Transverse colon (tissue), 4 donors: Measurements from ENCODE around the gene TCP11. TPM values are rescaled to one million over a fixed set of nuclear protein-coding genes. Genes with fewer than 3 reads are reported as not detected.
A peak's percentile ranks its signal among the peaks of the same experiment; 100 is the strongest.
"Not testable (repeated sequence)": the region's sequence is repeated elsewhere in the genome, so short reads cannot be mapped to it uniquely, and the experiment has no call there.

ENCODE experiments used
- DNase-seq: peaks from one replicate; pipeline ENCODE4 v3.0.0-alpha.2; 2019
- H3K27ac ChIP-seq, 4 donors: fragments of 200-600 bp; sonication (generic); 2 replicates each; pipeline ENCODE4 v1.5.1; 2016 to 2018; ENCODE audit warnings: inconsistent platforms in 4 of 4
- H3K27me3 ChIP-seq: fragments of 200-600 bp; sonication (generic); 2 replicates; pipeline ENCODE4 v1.5.1; 2017; ENCODE audit warnings: inconsistent platforms
- H3K36me3 ChIP-seq, 4 donors: fragments of 200-600 bp; sonication (generic); 2 replicates each; pipeline ENCODE4 v1.5.1; 2017 to 2019; ENCODE audit warnings: inconsistent platforms in 4 of 4
- H3K4me1 ChIP-seq, 4 donors: fragments of 200-600 bp; sonication (generic); 2 replicates each; pipeline ENCODE4 v1.5.1; 2017 to 2020; ENCODE audit warnings: inconsistent platforms in 4 of 4
- H3K4me3 ChIP-seq, 4 donors: fragments of 200-600 bp; sonication (generic); 1 replicate in 1 of 4; 2 replicates in 3 of 4; pipeline versions ENCODE4 v1.5.1 to v1.6.1; 2017 to 2019; ENCODE audit warnings: inconsistent platforms in 4 of 4
- H3K9me3 ChIP-seq, 2 donors: fragments of 200-600 bp; sonication (generic); 2 replicates each; pipeline ENCODE4 v1.5.1; 2017 to 2019; ENCODE audit warnings: inconsistent platforms in 2 of 2
- EP300 ChIP-seq: sonication (generic); formaldehyde crosslinking; IDR thresholded peaks from one replicate; pipeline ENCODE4 v1.6.1; 2017; ENCODE audit warnings: antibody characterized with exemption, low read depth
- POLR2A ChIP-seq: fragments of 450-650 bp; IDR thresholded peaks from one replicate; pipeline ENCODE4 v1.6.1; 2016; ENCODE audit warnings: antibody characterized with exemption, mild to moderate bottlenecking, moderate library complexity
- POLR2AphosphoS5 ChIP-seq, 3 donors: sonication (generic); formaldehyde crosslinking; IDR thresholded peaks; one replicate each; pipeline ENCODE4 v1.6.1; 2016; ENCODE audit warnings: antibody characterized with exemption in 3 of 3
- WGBS, 2 donors: methylation state at CpG; one replicate each; pipeline ENCODE4 v1.1.5; 2018; ENCODE audit warnings: low coverage in 1 of 2; 5-methylcytosine and 5-hydroxymethylcytosine counted together
- in situ Hi-C, 4 donors: fragments of 200-750 bp; cut with MboI; loops; one replicate each; pipeline versions ENCODE4 v1.15.0 to v1.15.1; 2017; ENCODE audit warnings: low sequenced_read_pairs in 3 of 4, low pct_ligation_motif_present in 1 of 4, low pct_unique_long_range_greater_than_20kb in 1 of 4
- intact Hi-C: fragments of 100-400 bp; cut with DNase I; formaldehyde crosslinking; loops from one replicate; pipeline ENCODE4 v1.15.1; 2023; ENCODE audit warnings: low total_unique reads
- total RNA-seq, 4 donors: library from RNA; depleted of rRNA; stranded (reverse); fragments of >200 nt; gene quantifications; one replicate each; pipeline ENCODE4 v1.1.0, GENCODE V29; 2016
- TF ChIP-seq, protein P1 (sequence below), 5 experiments: fragments of 200-600 bp in 3 of 5; fragments of 450-650 bp in 2 of 5; sonication (generic) in 3 of 5; IDR thresholded peaks; 1 replicate in 2 of 5; 2 replicates in 3 of 5; pipeline ENCODE4 v1.5.1; 2016 to 2017; ENCODE audit warnings: antibody characterized with exemption in 5 of 5, inconsistent platforms in 3 of 5, mild to moderate bottlenecking in 2 of 5, moderate library complexity in 1 of 5

The TCP11 gene
- total RNA-seq, 4 donors from 2014 or later, result 0.96 TPM; not detected in 3

DNA sequence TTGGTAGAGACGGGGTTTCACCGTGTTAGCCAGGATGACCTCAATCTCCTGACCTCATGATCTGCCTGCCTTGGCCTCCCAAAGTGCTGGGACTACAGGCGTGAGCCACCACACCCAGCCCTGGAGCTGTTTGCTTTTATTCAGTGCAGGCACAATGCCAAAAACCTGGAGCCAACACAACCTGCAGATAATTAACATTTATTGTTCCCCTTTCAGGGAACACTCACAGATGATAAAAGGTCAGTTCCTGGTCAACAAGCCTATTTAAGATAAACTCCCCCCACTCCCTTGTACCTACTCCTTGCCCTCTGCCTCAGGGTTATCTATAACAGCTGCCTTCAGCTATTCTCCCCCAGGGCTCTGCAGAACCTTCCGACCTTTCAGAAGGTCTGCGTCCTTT, 33.4 kb downstream of the TCP11 start:
- H3K4me1 ChIP-seq, H3K36me3 ChIP-seq, H3K27me3 ChIP-seq, H3K4me3 ChIP-seq, H3K9me3 ChIP-seq, in situ Hi-C loops, intact Hi-C loops: not testable (repeated sequence)
- peak overlapping the region; percentile 30 to 77 (median 66) for H3K27ac ChIP-seq
- 33 to 52% methylated on average over 5 of the region's 5 CpGs for WGBS, 2 donors
- peak in 2 of 3 donors; percentile 39 to 47 for TF ChIP-seq POLR2AphosphoS5 (IDR thresholded peaks at IDR 0.05)
- peak; percentile 78 for DNase-seq

DNA sequence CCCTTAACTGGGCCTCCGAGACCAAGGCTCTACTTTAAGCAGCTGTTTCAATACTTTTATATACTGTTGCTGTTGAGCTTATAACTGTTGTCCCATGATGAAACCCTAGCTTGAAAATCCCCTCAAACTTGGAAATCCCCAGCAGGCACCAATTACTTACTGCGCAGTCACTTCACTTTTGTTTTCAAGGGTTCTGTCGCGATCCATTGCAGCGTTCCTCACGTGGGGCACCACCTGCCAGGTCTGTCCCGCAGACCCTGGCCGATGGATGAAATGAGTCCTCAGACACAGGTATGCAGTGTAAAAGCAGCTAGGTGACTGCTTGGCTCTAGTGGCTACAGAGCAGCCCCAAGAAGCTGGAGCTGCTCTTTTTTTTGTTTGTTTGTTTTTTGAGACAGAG, 33.9 kb downstream of the TCP11 start:
- H3K4me1 ChIP-seq, H3K4me3 ChIP-seq, DNase-seq, H3K27me3 ChIP-seq, intact Hi-C loops, H3K9me3 ChIP-seq, H3K36me3 ChIP-seq, in situ Hi-C loops: not testable (repeated sequence)
- 77 to 82% methylated on average over 1 to 8 of the region's 8 CpGs for WGBS, 2 donors
- peak overlapping the region in 2 of 4 donors; percentile 32 to 77 for H3K27ac ChIP-seq

DNA sequence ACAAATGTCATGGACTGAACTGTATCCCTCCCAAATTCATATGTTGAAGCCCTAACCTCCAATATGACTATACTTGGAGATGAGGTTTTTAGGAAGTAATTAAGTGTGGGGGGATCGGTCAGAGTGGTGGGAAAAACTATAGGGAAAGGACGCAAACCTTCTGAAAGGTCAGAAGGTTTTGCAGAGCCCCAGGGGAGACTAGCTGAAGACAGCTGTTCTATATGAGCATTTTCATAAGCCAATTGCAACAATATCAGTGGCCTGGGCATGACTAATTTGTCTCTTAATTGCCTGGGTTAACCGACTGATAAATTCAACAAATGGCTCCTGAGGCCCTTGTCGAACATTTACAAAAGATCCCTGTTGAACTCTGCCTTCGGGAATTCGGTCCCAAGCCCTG, 35.1 kb downstream of the TCP11 start:
- DNase-seq, H3K36me3 ChIP-seq, H3K9me3 ChIP-seq, H3K27ac ChIP-seq, H3K27me3 ChIP-seq, in situ Hi-C loops, H3K4me1 ChIP-seq, intact Hi-C loops, H3K4me3 ChIP-seq: not testable (repeated sequence)
- WGBS, 2 donors, result 83 to 90% methylated on average over 1 to 6 of the region's 6 CpGs

DNA sequence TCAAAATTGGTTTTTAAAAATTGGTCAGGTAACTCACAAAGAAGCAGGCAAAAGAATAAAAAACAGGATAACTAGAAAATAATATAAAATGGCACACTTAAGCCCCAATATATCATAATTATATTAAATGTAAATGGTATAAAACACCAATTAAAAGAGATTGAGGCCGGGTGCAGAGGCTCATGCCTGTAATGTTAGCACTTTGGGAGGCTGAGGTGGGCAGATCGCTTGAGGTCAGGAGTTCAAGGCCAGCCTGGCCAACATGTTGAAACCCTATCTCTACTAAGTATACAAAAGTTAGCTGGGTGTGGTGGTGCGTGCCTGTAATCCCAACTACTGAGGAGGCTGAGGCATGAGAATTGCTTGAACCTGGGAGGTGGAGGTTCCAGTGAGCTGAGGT, 36.1 kb downstream of the TCP11 start:
- DNase-seq, result no peak
- in situ Hi-C loops (no loop called here), intact Hi-C loops (no loop called here)
- Histone ChIP-seq H3K36me3 (no peaks in the 10 kb centered on the region), H3K27ac (no peak overlapping the region), H3K4me1 (peaks cover 0 to 10% (median 3%) of the 10 kb centered on the region in 4 donors), H3K4me3 (no peak overlapping the region), H3K27me3 (no peaks in the 10 kb centered on the region), H3K9me3 (no peaks in the 10 kb centered on the region)
- TF ChIP-seq EP300, result no peak
- no peak for TF ChIP-seq POLR2AphosphoS5 (IDR thresholded peaks at IDR 0.05)
- no peak for TF ChIP-seq POLR2A
- 90 to 96% methylated on average over 3 of the region's 3 CpGs for WGBS, 2 donors

DNA sequence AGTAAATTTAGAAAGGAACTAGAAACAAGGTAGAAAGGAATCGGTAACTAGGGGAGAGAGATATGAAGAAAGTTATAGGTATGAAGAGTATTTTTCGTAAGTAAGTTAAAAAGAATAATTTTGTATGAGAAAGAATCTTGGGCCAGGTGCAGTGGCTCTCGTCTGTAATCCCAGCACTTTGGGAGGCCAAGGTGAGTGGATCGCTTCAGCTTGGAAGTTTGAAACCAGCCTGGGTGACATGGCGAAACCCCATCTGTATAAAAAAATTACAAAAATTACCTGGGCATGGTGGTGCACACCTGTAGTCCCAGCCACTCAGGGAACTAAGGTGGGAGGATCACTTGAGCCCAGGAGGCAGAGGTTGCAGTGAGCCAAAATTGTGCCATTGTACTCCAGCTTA, 42.0 kb downstream of the TCP11 start:
- in situ Hi-C loops, result no loop called here
- intact Hi-C loops, result no loop called here
- H3K27me3 ChIP-seq, result no peaks in the 10 kb centered on the region
- H3K36me3 ChIP-seq, result no peaks in the 10 kb centered on the region
- peaks cover 0 to 16% (median 7%) of the 10 kb centered on the region in 4 donors for H3K4me1 ChIP-seq
- no peaks in the 10 kb centered on the region for H3K9me3 ChIP-seq
- H3K4me3 ChIP-seq, result no peak overlapping the region
- no peak for DNase-seq
- WGBS, 2 donors, result 91 to 96% methylated on average over 5 of the region's 5 CpGs
- H3K27ac ChIP-seq, result no peak overlapping the region
- TF ChIP-seq POLR2A (no peak), EP300 (no peak), POLR2AphosphoS5 (IDR thresholded peaks at IDR 0.05) (no peak)
- TF ChIP-seq, protein P1, sequence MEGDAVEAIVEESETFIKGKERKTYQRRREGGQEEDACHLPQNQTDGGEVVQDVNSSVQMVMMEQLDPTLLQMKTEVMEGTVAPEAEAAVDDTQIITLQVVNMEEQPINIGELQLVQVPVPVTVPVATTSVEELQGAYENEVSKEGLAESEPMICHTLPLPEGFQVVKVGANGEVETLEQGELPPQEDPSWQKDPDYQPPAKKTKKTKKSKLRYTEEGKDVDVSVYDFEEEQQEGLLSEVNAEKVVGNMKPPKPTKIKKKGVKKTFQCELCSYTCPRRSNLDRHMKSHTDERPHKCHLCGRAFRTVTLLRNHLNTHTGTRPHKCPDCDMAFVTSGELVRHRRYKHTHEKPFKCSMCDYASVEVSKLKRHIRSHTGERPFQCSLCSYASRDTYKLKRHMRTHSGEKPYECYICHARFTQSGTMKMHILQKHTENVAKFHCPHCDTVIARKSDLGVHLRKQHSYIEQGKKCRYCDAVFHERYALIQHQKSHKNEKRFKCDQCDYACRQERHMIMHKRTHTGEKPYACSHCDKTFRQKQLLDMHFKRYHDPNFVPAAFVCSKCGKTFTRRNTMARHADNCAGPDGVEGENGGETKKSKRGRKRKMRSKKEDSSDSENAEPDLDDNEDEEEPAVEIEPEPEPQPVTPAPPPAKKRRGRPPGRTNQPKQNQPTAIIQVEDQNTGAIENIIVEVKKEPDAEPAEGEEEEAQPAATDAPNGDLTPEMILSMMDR (IDR thresholded peaks at IDR 0.05), result no peak

DNA sequence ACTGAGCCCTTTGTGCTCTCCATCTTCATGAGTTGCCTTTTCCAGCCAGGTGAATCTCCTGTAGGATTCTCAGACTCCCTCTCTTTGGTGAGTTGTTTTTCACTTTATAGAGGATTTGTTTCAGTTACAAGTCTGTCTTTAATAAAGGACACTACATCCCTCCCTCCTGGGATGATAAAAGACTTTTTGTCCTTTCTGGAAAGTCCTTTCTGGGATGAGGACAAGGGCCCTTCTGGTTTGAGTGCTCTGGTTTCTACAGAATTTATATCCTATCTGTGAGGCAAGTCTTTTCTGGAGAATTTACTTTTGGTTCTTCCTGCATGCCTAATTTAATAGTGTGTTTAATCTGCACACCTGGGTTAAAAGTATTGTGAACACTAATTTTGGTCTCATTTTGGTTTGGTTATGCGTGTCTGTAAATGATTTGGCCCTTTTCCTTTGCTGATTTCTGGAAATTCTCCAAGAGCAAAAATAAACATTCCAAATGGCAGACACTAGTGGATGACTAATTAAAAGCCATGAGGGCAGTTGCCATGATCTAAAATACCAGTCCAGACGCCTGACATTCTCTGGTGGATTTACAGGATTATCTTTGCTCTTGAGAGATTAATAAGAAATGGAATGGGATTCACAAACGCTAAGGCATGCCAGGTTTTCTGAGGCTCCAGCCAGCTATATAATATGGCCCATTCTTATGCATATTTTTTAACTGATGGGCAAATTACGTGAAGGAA, 44.8 kb downstream of the TCP11 start:
- intact Hi-C loops, result no loop called here
- in situ Hi-C loops, result no loop called here
- DNase-seq, result no peak
- no peaks in the 10 kb centered on the region for H3K9me3 ChIP-seq
- WGBS, 2 donors, result 39 to 40% methylated on average over 4 of the region's 4 CpGs
- peaks cover 0 to 34% (median 14%) of the 10 kb centered on the region in 4 donors for H3K4me1 ChIP-seq
- no peak overlapping the region for H3K4me3 ChIP-seq
- H3K27me3 ChIP-seq, result no peaks in the 10 kb centered on the region
- peak overlapping the region; percentile 17 to 47 (median 34) for H3K27ac ChIP-seq
- H3K36me3 ChIP-seq, result no peaks in the 10 kb centered on the region
- no peak for TF ChIP-seq POLR2A
- TF ChIP-seq EP300, result no peak
- TF ChIP-seq, protein P1 (IDR thresholded peaks at IDR 0.05), result no peak
- no peak for TF ChIP-seq POLR2AphosphoS5 (IDR thresholded peaks at IDR 0.05)
